ENCODE results near the gene OSBPL2. TPM values are rescaled to one million over a fixed set of nuclear protein-coding genes. Genes with fewer than 3 reads are reported as not detected.

Gene OSBPL2
- total RNA-seq, 1 donor from 2014 or later: 51.3 TPM

DNA sequence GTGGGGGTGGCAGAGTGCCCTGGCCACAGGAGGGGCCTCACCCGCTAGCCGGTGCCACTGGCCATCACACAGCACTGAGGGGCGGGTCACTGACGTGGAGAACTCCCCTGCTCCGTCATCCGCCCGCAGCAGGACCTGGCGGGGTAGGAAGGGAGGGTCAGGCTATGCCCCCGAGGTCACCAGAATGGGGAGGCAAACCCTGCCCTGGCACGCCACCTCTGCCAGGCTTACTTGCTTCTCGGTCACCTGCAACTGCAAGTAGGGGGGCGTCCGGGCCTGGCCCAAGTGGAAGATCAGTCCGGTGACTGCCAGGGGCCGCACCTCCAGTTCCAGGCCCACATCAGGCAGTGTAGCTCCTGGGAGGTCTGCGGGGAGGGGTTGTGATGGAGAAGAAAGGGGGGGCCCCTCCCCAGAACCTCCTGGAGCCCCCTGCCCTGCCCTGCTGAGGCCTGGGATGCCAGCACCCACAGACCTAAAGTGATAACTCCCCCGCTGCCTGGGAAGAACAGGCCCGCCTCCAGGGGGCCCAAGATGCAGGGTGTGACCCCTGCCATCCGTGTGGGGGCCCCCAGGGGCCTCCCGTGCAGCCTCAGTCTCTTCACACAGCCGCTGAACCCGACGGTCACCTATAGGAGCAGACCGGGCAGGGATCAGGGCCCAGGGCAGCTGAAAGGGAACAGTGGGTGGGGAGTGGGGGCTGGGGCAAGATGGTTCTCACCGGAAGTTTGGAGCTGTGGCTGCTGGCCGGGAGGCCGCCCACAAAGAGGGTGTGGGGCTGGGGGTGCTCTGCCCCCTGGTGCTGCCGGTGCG is 71.8 kb downstream of the OSBPL2 start:
- Histone ChIP-seq H3K4me3 (no peak overlapping the region), H3K27me3 (no peaks in the 10 kb centered on the region), H3K9me3 (no peaks in the 10 kb centered on the region), H3K4me1 (peaks cover 36% of the 10 kb centered on the region), H3K36me3 (peaks cover 0 to 84% of the 10 kb centered on the region in 2 donors), H3K27ac (no peak overlapping the region)
- no peak for TF ChIP-seq POLR2A (IDR thresholded peaks at IDR 0.05)
- TF ChIP-seq POLR2AphosphoS5 (IDR thresholded peaks at IDR 0.05; ENCODE audit: insufficient read depth in 1 of 2, low read depth in 1 of 2): no peak
- TF ChIP-seq, protein P1, sequence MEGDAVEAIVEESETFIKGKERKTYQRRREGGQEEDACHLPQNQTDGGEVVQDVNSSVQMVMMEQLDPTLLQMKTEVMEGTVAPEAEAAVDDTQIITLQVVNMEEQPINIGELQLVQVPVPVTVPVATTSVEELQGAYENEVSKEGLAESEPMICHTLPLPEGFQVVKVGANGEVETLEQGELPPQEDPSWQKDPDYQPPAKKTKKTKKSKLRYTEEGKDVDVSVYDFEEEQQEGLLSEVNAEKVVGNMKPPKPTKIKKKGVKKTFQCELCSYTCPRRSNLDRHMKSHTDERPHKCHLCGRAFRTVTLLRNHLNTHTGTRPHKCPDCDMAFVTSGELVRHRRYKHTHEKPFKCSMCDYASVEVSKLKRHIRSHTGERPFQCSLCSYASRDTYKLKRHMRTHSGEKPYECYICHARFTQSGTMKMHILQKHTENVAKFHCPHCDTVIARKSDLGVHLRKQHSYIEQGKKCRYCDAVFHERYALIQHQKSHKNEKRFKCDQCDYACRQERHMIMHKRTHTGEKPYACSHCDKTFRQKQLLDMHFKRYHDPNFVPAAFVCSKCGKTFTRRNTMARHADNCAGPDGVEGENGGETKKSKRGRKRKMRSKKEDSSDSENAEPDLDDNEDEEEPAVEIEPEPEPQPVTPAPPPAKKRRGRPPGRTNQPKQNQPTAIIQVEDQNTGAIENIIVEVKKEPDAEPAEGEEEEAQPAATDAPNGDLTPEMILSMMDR (IDR thresholded peaks at IDR 0.05): no peak
- intact Hi-C loops (cut with DNase I): loop anchor here (1.0 to 10.0 kb wide), 2 partner anchors 22 to 485 kb away; partner anchors contain the start of gene MRGBP
- DNase-seq (ENCODE audit: extremely low spot score in 2 of 2): no peak

DNA sequence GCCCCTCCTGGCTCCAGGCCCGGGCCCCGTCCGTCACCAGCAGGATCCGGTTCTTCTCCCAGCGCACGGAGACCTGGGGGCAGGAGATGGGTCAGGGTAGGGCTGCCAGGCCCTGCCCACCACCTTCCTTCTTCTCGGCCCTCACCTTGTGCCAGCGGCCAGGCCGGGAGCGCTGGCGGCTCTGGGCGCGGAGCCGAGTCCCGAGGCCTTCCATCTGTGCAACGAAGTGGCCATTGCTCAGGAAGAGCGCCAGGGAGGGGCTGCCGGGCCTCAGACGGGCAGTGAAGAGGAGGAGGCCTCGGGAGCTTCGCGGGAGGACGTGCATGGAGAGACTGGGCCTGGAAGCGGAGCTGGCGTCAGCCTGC is 72.4 kb downstream of the OSBPL2 start:
- Histone ChIP-seq H3K36me3 (peaks cover 0 to 86% of the 10 kb centered on the region in 2 donors), H3K4me3 (no peak overlapping the region), H3K4me1 (peaks cover 30% of the 10 kb centered on the region), H3K27ac (no peak overlapping the region), H3K9me3 (no peaks in the 10 kb centered on the region), H3K27me3 (no peaks in the 10 kb centered on the region)
- TF ChIP-seq, protein P1 (IDR thresholded peaks at IDR 0.05): no peak
- TF ChIP-seq POLR2AphosphoS5 (IDR thresholded peaks at IDR 0.05; ENCODE audit: insufficient read depth in 1 of 2, low read depth in 1 of 2) (no peak), POLR2A (IDR thresholded peaks at IDR 0.05) (no peak)
- intact Hi-C loops (cut with DNase I): no loop called here
- DNase-seq (ENCODE audit: extremely low spot score in 2 of 2): no peak

DNA sequence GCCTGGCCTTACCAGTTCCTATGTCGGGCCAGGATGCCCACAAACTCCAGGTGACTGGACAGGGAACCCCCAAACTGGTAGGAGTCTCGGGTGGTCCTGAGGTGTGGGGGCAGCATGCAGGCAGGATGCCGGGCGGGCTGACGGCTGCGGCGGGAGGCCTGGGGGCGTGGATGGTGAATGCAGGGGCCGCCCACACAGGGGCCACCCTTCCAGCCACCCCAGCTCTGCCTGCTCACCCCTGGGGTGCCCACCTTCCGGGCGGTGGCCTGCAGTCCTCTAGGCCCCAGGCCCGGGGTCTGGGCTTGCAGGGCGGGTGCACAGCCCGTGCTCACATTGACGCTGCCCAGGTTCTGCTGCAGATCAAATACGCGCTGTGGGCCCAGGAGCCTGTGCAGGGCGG is 72.8 kb downstream of the OSBPL2 start:
- peaks cover 0 to 86% of the 10 kb centered on the region in 2 donors for H3K36me3 ChIP-seq
- intact Hi-C loops (cut with DNase I): no loop called here

DNA sequence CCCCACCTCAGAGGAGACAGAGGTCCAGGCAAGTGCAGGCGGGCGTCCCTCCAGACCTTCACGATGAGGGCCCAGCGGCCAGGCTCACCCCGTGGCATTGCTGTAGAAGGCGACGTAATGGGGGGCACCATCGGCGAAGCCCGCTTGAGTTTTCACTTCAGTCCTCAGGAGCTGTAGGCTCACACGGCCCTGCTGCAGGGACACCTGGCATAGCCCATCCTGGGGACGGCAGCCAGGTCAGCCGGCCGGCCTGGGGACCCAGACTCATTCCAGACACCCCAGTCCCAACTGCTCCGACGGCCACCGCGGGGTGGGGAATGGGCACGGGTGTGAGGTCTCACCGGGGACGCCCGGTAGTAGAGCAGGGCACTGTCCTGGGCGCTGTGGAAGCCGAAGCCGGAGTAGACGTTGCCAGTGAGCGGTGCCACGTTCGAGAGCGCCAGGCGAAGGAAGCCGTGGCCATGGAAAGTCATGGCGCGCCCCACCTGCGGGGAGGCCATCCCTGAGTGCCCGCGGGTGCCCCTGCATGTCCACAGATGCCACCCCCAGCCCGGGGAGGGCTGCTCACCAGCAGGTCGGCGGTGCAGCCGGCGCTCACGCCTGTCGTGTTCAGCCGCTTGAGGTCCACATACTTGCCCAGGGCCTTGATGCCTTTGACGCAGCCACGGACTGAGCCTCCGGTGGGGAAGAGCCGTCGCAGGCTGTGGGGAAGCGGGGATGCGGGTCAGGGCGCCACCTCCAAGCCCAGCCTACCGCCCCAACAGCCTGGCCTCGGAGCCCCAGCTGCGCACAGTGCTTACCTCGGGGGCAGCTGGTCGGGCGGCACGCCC is 73.7 kb downstream of the OSBPL2 start:
- H3K27ac ChIP-seq: no peak overlapping the region
- no peaks in the 10 kb centered on the region for H3K9me3 ChIP-seq
- intact Hi-C loops (cut with DNase I): no loop called here
- peaks cover 24% of the 10 kb centered on the region for H3K4me1 ChIP-seq
- no peak overlapping the region for H3K4me3 ChIP-seq
- TF ChIP-seq POLR2A (IDR thresholded peaks at IDR 0.05) (no peak), POLR2AphosphoS5 (IDR thresholded peaks at IDR 0.05; ENCODE audit: insufficient read depth in 1 of 2, low read depth in 1 of 2) (no peak)
- TF ChIP-seq, protein P1 (IDR thresholded peaks at IDR 0.05): no peak
- H3K27me3 ChIP-seq: no peaks in the 10 kb centered on the region
- DNase-seq (ENCODE audit: extremely low spot score in 2 of 2): no peak
- H3K36me3 ChIP-seq: peaks cover 0 to 86% of the 10 kb centered on the region in 2 donors

More for the DNA sequence above, 72.8 kb downstream of the OSBPL2 start:
- Histone ChIP-seq H3K4me1 (peaks cover 26% of the 10 kb centered on the region), H3K27ac (no peak overlapping the region), H3K9me3 (no peaks in the 10 kb centered on the region), H3K27me3 (no peaks in the 10 kb centered on the region), H3K4me3 (no peak overlapping the region)
- TF ChIP-seq POLR2A (IDR thresholded peaks at IDR 0.05) (no peak), POLR2AphosphoS5 (IDR thresholded peaks at IDR 0.05; ENCODE audit: insufficient read depth in 1 of 2, low read depth in 1 of 2) (no peak)
- TF ChIP-seq, protein P1 (IDR thresholded peaks at IDR 0.05): no peak
- no peak for DNase-seq (ENCODE audit: extremely low spot score in 2 of 2)

Measured in vagina (tissue), 2 donors.